Endodermal cell (in vitro differentiated cells): ENCODE measurements around the gene SYNE1. TPM values are rescaled to one million over a fixed set of nuclear protein-coding genes. Genes with fewer than 3 reads are reported as not detected.

Experiments used
- DNase-seq: peaks from one replicate; pipeline ENCODE4 v3.0.0-alpha.2; 2017
- H3K27ac ChIP-seq: 2 replicates; pipeline ENCODE4 v1.5.1; 2013; ENCODE audit warnings: mild to moderate bottlenecking, low read depth, low read length, moderate library complexity
- H3K27me3 ChIP-seq: 2 replicates; pipeline ENCODE4 v1.6.1; 2013; ENCODE audit warnings: mild to moderate bottlenecking, low read length, moderate library complexity; ENCODE audit not compliant: insufficient read depth, control insufficient read depth, poor library complexity, severe bottlenecking
- H3K36me3 ChIP-seq: 2 replicates; pipeline ENCODE4 v1.7.0; 2013; ENCODE audit warnings: mild to moderate bottlenecking, low read length, moderate library complexity; ENCODE audit not compliant: control insufficient read depth, insufficient read depth
- H3K4me1 ChIP-seq: one replicate; pipeline ENCODE4 v1.7.0; 2013; ENCODE audit warnings: low read length; ENCODE audit not compliant: control insufficient read depth, insufficient read depth
- H3K4me3 ChIP-seq: 2 replicates; pipeline ENCODE4 v1.5.1; 2013; ENCODE audit warnings: mild to moderate bottlenecking, low read length, moderate library complexity
- H3K9ac ChIP-seq: 2 replicates; pipeline ENCODE4 v1.6.1; 2013; ENCODE audit warnings: mild to moderate bottlenecking, low read length, moderate library complexity; ENCODE audit not compliant: poor library complexity, severe bottlenecking; ENCODE audit errors: extremely low read depth
- H3K9me3 ChIP-seq: 2 replicates; pipeline ENCODE4 v1.6.1; 2013; ENCODE audit warnings: mild to moderate bottlenecking, low read length, moderate library complexity; ENCODE audit not compliant: control insufficient read depth
- H3K27ac Mint-ChIP-seq: 2 replicates; pipeline ENCODE4 v1.8.0; 2020; ENCODE audit warnings: mixed read lengths
- H3K27me3 Mint-ChIP-seq: 2 replicates; pipeline ENCODE4 v1.8.0; 2021; ENCODE audit warnings: mild to moderate bottlenecking, mixed read lengths; ENCODE audit not compliant: insufficient read depth
- H3K36me3 Mint-ChIP-seq: 2 replicates; pipeline ENCODE4 v1.8.0; 2020; ENCODE audit warnings: low read depth, mixed read lengths
- H3K4me1 Mint-ChIP-seq: 2 replicates; pipeline ENCODE4 v1.8.0; 2020; ENCODE audit warnings: mixed read lengths
- H3K4me3 Mint-ChIP-seq: 2 replicates; pipeline ENCODE4 v1.8.0; 2020; ENCODE audit warnings: mild to moderate bottlenecking, moderate library complexity, mixed read lengths
- H3K9me3 Mint-ChIP-seq: 2 replicates; pipeline ENCODE4 v1.8.0; 2020; ENCODE audit warnings: mild to moderate bottlenecking, mixed read lengths
- WGBS, 2 experiments: methylation state at CpG; one replicate each; pipeline versions ENCODE4 v1.1.5 to v1.1.7; 2013; ENCODE audit warnings: missing lambda C conversion rate in 2 of 2, mixed read lengths in 1 of 2; ENCODE audit not compliant: insufficient coverage in 1 of 2, insufficient read length in 1 of 2; 5-methylcytosine and 5-hydroxymethylcytosine counted together
- total RNA-seq, 2 donors: library from RNA; stranded (reverse); fragmentation: NEBNext Ultra II Directional in 1 of 2; extraction: Animal tissue kit (Norgen Biotek cat#: 25700) in 1 of 2; gene quantifications; 2 replicates in 1 of 2; 3 replicates in 1 of 2; pipeline ENCODE4 v1.2.1, GENCODE V29; 2021
- TF ChIP-seq, protein P1 (sequence below): fragments of 200-600 bp; sonication (generic); conservative IDR thresholded peaks from 2 replicates; pipeline ENCODE4 v1.5.0; 2021; ENCODE audit warnings: antibody characterized with exemption, mild to moderate bottlenecking

SYNE1 gene
- total RNA-seq, 2 donors from 2014 or later = 7.9 to 9.5 TPM

DNA sequence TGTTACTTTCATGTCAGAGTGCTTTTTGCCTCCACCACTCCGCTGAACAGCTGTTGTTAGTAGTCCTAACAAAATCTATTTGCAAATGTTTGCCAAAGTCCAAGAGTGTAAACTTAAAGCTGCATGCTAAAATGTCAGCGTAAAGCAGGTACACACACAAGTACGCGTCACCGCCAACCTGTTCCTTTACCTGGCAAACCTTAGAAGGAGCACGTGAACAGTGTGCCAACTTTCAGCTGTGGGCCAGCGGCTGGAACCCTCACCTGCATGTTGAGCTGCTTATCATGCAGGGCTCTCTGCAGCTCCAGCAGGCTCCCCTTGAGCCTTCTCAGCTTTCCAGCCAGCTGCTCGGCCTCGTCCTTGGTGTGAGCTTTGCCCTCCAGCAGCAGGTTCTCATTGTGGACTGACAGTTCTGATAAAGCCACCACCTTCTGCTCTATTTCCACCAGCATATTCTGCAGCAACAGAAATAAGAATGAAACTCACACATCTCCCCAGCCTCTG, 359.3 kb downstream of the SYNE1 start:
- Histone ChIP-seq H3K4me3 (no peak overlapping the region), H3K27ac (no peak overlapping the region), H3K4me1 (peaks cover 8% of the 10 kb centered on the region), H3K9me3 (no peaks in the 10 kb centered on the region), H3K9ac (no peak overlapping the region), H3K36me3 (peaks cover 7% of the 10 kb centered on the region), H3K27me3 (no peaks in the 10 kb centered on the region)
- Mint-ChIP-seq H3K27me3 (no peaks in the 10 kb centered on the region), H3K4me3 (no peak overlapping the region), H3K4me1 (peaks cover 12% of the 10 kb centered on the region), H3K36me3 (peaks cover 6% of the 10 kb centered on the region), H3K9me3 (no peaks in the 10 kb centered on the region), H3K27ac (no peak overlapping the region)
- WGBS, 2 experiments = 67 to 90% methylated on average over 3 to 9 of the region's 9 CpGs
- DNase-seq = no peak
- TF ChIP-seq, protein P1, sequence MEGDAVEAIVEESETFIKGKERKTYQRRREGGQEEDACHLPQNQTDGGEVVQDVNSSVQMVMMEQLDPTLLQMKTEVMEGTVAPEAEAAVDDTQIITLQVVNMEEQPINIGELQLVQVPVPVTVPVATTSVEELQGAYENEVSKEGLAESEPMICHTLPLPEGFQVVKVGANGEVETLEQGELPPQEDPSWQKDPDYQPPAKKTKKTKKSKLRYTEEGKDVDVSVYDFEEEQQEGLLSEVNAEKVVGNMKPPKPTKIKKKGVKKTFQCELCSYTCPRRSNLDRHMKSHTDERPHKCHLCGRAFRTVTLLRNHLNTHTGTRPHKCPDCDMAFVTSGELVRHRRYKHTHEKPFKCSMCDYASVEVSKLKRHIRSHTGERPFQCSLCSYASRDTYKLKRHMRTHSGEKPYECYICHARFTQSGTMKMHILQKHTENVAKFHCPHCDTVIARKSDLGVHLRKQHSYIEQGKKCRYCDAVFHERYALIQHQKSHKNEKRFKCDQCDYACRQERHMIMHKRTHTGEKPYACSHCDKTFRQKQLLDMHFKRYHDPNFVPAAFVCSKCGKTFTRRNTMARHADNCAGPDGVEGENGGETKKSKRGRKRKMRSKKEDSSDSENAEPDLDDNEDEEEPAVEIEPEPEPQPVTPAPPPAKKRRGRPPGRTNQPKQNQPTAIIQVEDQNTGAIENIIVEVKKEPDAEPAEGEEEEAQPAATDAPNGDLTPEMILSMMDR = no peak

DNA sequence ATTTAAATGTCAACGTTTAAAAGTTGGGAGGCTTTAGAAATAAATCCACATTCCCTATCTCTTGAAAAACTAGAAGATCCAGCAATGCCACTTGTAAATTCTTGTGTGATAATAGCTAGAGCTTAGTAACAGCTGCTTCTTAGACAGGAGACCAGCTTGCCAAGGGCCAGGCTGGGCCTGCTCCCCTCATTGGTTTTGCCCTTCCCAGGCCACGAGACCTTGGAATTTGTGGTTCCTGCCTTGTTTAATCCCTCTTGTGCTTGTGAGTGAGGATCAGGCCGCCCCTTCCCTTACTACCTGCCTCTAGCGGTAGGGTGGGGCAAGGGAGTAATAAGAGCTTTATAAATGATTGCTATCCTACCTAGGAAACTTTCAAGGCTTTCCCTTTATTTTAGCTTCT, 363.5 kb downstream of the SYNE1 start:
- TF ChIP-seq, protein P1 = peak; percentile 67
- H3K27ac ChIP-seq = no peak overlapping the region
- peaks cover 3% of the 10 kb centered on the region for H3K36me3 ChIP-seq
- no peak overlapping the region for H3K4me3 ChIP-seq
- H3K9me3 ChIP-seq = no peaks in the 10 kb centered on the region
- no peak overlapping the region for H3K9ac ChIP-seq
- Mint-ChIP-seq H3K27ac (peak overlapping the region; percentile 44), H3K4me3 (no peak overlapping the region), H3K36me3 (peaks cover 6% of the 10 kb centered on the region), H3K27me3 (no peaks in the 10 kb centered on the region), H3K4me1 (peaks cover 44% of the 10 kb centered on the region), H3K9me3 (no peaks in the 10 kb centered on the region)
- H3K4me1 ChIP-seq = peaks cover 26% of the 10 kb centered on the region
- WGBS, 2 experiments = 86 to 88% methylated on average over 1 to 3 of the region's 4 CpGs
- H3K27me3 ChIP-seq = no peaks in the 10 kb centered on the region
- peak; percentile 84 for DNase-seq

DNA sequence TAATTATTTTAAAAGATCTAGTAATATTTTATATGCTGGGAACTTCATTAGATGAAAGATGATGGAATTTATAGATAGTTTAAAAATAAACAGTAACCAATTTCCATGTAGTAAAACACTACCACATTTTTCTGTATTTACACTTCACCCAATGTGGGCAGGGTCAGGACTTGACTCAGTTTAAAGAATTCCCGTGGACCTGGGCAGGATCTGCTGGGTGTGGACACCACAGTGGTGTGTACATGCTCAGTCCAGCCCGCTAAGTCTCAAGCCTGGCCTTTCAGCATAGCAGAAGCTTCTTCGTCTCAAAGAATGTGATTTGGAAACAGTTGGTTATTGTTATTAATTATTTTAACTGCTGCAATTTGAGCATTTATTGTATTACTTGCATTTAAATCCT, 364.2 kb downstream of the SYNE1 start:
- no peaks in the 10 kb centered on the region for H3K9me3 Mint-ChIP-seq
- no peaks in the 10 kb centered on the region for H3K27me3 ChIP-seq
- 93 to 100% methylated on average over 1 to 3 of the region's 3 CpGs for WGBS, 2 experiments

More for the DNA sequence above, 364.2 kb downstream of the SYNE1 start:
- DNase-seq = no peak
- no peak overlapping the region for H3K9ac ChIP-seq
- TF ChIP-seq, protein P1 = no peak
- Mint-ChIP-seq H3K27me3 (no peaks in the 10 kb centered on the region), H3K27ac (no peak overlapping the region), H3K36me3 (peaks cover 6% of the 10 kb centered on the region), H3K4me1 (peaks cover 41% of the 10 kb centered on the region), H3K4me3 (no peak overlapping the region)
- no peak overlapping the region for H3K27ac ChIP-seq
- no peak overlapping the region for H3K4me3 ChIP-seq
- peaks cover 26% of the 10 kb centered on the region for H3K4me1 ChIP-seq
- no peaks in the 10 kb centered on the region for H3K9me3 ChIP-seq
- peaks cover 3% of the 10 kb centered on the region for H3K36me3 ChIP-seq
